ENCODE measurements around the gene MLST8.

DNA sequence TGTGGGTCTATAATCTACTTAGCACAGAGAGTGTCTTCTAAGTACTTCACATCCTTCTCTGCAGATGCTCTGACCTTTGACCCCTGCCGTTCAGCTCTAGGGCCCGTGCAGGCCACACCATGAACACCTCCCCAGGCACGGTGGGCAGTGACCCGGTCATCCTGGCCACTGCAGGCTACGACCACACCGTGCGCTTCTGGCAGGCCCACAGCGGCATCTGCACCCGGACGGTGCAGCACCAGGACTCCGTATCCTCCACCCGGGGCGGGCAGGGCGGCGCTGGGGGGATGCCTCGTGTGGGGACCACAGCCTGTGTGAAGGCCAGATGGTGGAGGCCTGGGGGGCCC is 686 bp downstream of the MLST8 start:
- TF ChIP-seq CTCF (IDR thresholded peaks at IDR 0.05; ENCODE audit: low read depth, low read length) (no peak), POLR2A (IDR thresholded peaks at IDR 0.05; ENCODE audit: extremely low read depth, insufficient read length) (no peak)

All from NB4 (cell line).